Esophagus squamous epithelium (tissue), 5 donors: ENCODE results near the gene MTHFR. TPM values are rescaled to one million over a fixed set of nuclear protein-coding genes. Genes with fewer than 3 reads are reported as not detected.

Source experiments
- DNase-seq: peaks from one replicate; lab custom pipeline; 2025; lab: John Stamatoyannopoulos, UW
- H3K27ac ChIP-seq, 4 donors: fragments of 200-600 bp; sonication (generic); one replicate each; pipeline ENCODE4 v1.5.1; 2016 to 2019; ENCODE audit warnings: mild to moderate bottlenecking in 1 of 4
- H3K27me3 ChIP-seq, 4 donors: fragments of 200-600 bp; sonication (generic); 1 replicate in 3 of 4; 2 replicates in 1 of 4; pipeline versions ENCODE4 v1.5.1 to v1.6.0; 2017 to 2021; ENCODE audit warnings: antibody characterized with exemption in 1 of 4
- H3K36me3 ChIP-seq, 3 donors: fragments of 200-600 bp; sonication (generic); one replicate each; pipeline ENCODE4 v1.5.1; 2016 to 2019
- H3K4me1 ChIP-seq, 3 donors: fragments of 200-600 bp; sonication (generic); one replicate each; pipeline ENCODE4 v1.5.1; 2017 to 2019
- H3K4me3 ChIP-seq, 4 donors: fragments of 200-600 bp; sonication (generic); 1 replicate in 3 of 4; 2 replicates in 1 of 4; pipeline ENCODE4 v1.5.1; 2016 to 2019; ENCODE audit warnings: mild to moderate bottlenecking in 2 of 4, moderate library complexity in 1 of 4
- H3K9me3 ChIP-seq, 3 donors: fragments of 200-600 bp; sonication (generic); one replicate each; pipeline ENCODE4 v1.5.1; 2016 to 2019
- CTCF ChIP-seq, 6 experiments: fragments of 450-650 bp in 4 of 6; fragments of 200-600 bp in 2 of 6; sonication (generic) in 2 of 6; IDR thresholded peaks; one replicate each; pipeline ENCODE4 v1.5.1; 2016 to 2019; ENCODE audit warnings: antibody characterized with exemption in 6 of 6, mild to moderate bottlenecking in 4 of 6, moderate library complexity in 4 of 6
- POLR2A ChIP-seq, 4 donors: fragments of 450-650 bp; IDR thresholded peaks; one replicate each; pipeline ENCODE4 v1.6.1; 2017; ENCODE audit warnings: antibody characterized with exemption in 4 of 4, mild to moderate bottlenecking in 4 of 4, moderate library complexity in 3 of 4
- WGBS, 2 donors: methylation state at CpG; one replicate each; pipeline ENCODE4 v1.1.5; 2018; 5-methylcytosine and 5-hydroxymethylcytosine counted together
- intact Hi-C: fragments of 100-400 bp; cut with DNase I; formaldehyde crosslinking; loops from one replicate; pipeline ENCODE4 v1.15.0; 2022
- total RNA-seq, 4 donors: library from RNA; depleted of rRNA; stranded (reverse); fragments of >200 nt; gene quantifications; one replicate each; pipeline ENCODE4 v1.1.0, GENCODE V29; 2016
- donor health status: DM: yes; HTN: yes; CAD: no.

MTHFR gene
- total RNA-seq, 4 donors from 2014 or later: 15.6 to 30.1 (median 25.4) TPM

GRCh38 chr1:11759791-11760190, 46.0 kb downstream of the MTHFR start:
- TF ChIP-seq CTCF (IDR thresholded peaks at IDR 0.05): no peak
- no peak for TF ChIP-seq POLR2A (IDR thresholded peaks at IDR 0.05)
- no peaks in the 10 kb centered on the region for H3K9me3 ChIP-seq
- H3K36me3 ChIP-seq: no peaks in the 10 kb centered on the region
- 79 to 94% methylated on average over 2 to 4 of the region's 4 CpGs for WGBS, 2 donors
- peaks cover 0 to 11% (median 4%) of the 10 kb centered on the region in 3 donors for H3K4me1 ChIP-seq
- intact Hi-C loops: no loop called here
- no peak overlapping the region for H3K27ac ChIP-seq
- DNase-seq: no peak
- peaks cover 0 to 39% (median 6%) of the 10 kb centered on the region in 4 donors for H3K27me3 ChIP-seq
- H3K4me3 ChIP-seq: no peak overlapping the region

DNA sequence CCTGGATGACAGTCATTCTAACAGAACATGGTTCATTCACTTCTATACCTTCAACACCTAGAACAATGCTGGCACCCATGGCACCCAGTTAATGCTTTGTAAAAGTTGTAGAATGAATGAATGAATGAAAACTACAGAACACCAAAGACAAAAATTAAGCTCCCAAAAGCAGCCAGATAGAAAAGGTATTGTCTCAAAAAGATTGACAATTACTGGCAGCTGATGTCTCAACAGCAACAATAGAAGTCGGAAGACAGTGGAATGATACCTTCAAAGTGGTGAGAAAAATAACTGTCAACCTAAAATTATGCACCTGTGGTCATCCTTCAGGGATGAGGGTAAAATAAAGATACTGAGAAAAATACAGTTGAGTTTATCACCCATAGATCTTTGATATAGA, 48.7 kb downstream of the MTHFR start:
- no peak for DNase-seq
- 73 to 84% methylated on average over 1 of the region's 1 CpG for WGBS, 2 donors
- intact Hi-C loops: no loop called here
- H3K9me3 ChIP-seq: no peaks in the 10 kb centered on the region
- H3K27me3 ChIP-seq: peaks cover 0 to 23% (median 2%) of the 10 kb centered on the region in 4 donors
- no peak overlapping the region for H3K27ac ChIP-seq
- H3K4me3 ChIP-seq: no peak overlapping the region
- peaks cover 0 to 4% (median 2%) of the 10 kb centered on the region in 3 donors for H3K4me1 ChIP-seq
- H3K36me3 ChIP-seq: no peaks in the 10 kb centered on the region
- TF ChIP-seq POLR2A (IDR thresholded peaks at IDR 0.05): no peak
- no peak for TF ChIP-seq CTCF (IDR thresholded peaks at IDR 0.05)

- no peak for DNase-seq
- no peak overlapping the region for H3K4me3 ChIP-seq
- intact Hi-C loops: no loop called here
These were observed 52.1 kb downstream of the MTHFR start for GRCh38 chr1:11753555-11754208.

GRCh38 chr1:11752359-11753088, 53.2 kb downstream of the MTHFR start:
- no peaks in the 10 kb centered on the region for H3K9me3 ChIP-seq
- peaks cover 0 to 40% (median 11%) of the 10 kb centered on the region in 3 donors for H3K36me3 ChIP-seq
- DNase-seq: no peak
- WGBS, 2 donors: 45 to 68% methylated on average over 7 of the region's 17 CpGs
- intact Hi-C loops: no loop called here
- peaks cover 0 to 3% (median 0%) of the 10 kb centered on the region in 4 donors for H3K27me3 ChIP-seq
- TF ChIP-seq CTCF (IDR thresholded peaks at IDR 0.05) (no peak), POLR2A (IDR thresholded peaks at IDR 0.05) (no peak)
- H3K4me3 ChIP-seq: no peak overlapping the region
- peaks cover 0 to 8% (median 0%) of the 10 kb centered on the region in 3 donors for H3K4me1 ChIP-seq
- no peak overlapping the region for H3K27ac ChIP-seq

More at GRCh38 chr1:11753555-11754208, 52.1 kb downstream of the MTHFR start:
- H3K9me3 ChIP-seq: no peaks in the 10 kb centered on the region
- H3K36me3 ChIP-seq: peaks cover 0 to 28% (median 11%) of the 10 kb centered on the region in 3 donors
- no peak for TF ChIP-seq POLR2A (IDR thresholded peaks at IDR 0.05)
- H3K4me1 ChIP-seq: peaks cover 0 to 5% (median 0%) of the 10 kb centered on the region in 3 donors
- 59 to 78% methylated on average over 5 to 6 of the region's 7 CpGs for WGBS, 2 donors
- H3K27ac ChIP-seq: no peak overlapping the region
- peaks cover 0 to 3% (median 0%) of the 10 kb centered on the region in 4 donors for H3K27me3 ChIP-seq

DNA sequence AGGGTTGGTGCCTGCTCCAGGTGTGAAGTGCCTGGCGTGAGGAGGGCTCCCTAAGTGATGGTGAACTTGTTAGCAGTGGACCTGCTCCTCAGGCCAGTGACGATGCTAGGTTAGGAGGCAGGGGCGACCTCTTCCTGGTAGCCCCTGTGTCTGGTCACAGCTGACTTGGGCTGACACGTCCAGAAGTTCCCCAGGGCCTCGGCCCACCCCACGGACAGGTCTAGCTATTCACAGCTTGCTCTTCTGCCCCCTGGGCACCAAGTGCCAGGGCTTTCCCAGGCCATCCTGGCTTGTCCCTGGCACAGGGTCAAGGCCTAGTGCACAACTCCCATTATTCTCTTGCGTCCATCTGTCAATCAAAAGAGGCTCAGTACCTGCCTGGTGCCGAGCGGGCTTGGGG, 54.7 kb downstream of the MTHFR start:
- no peak for TF ChIP-seq CTCF (IDR thresholded peaks at IDR 0.05)
- no peak for TF ChIP-seq POLR2A (IDR thresholded peaks at IDR 0.05)
- Histone ChIP-seq H3K27me3 (no peaks in the 10 kb centered on the region), H3K9me3 (no peaks in the 10 kb centered on the region), H3K27ac (no peak overlapping the region), H3K36me3 (peaks cover 0 to 54% (median 12%) of the 10 kb centered on the region in 3 donors), H3K4me3 (no peak overlapping the region), H3K4me1 (peaks cover 0 to 8% (median 0%) of the 10 kb centered on the region in 3 donors)
- intact Hi-C loops: no loop called here
- DNase-seq: no peak
- WGBS, 2 donors: 80 to 100% methylated on average over 1 to 3 of the region's 9 CpGs
